K562 (cell line): ENCODE results near the gene MAP1A. TPM values are rescaled to one million over a fixed set of nuclear protein-coding genes. Genes with fewer than 3 reads are reported as not detected.

Source experiments
- ATF3 ChIP-seq, 2 experiments: fragments of 450-650 bp in 1 of 2; sonication (generic) in 1 of 2; formaldehyde crosslinking in 1 of 2; IDR thresholded peaks in 1 of 2; conservative IDR thresholded peaks in 1 of 2; 2 replicates each; pipeline versions ENCODE4 v1.6.1 to v1.8.1; 2016 to 2023; ENCODE audit warnings: mild to moderate bottlenecking in 2 of 2, moderate library complexity in 2 of 2, inconsistent platforms in 1 of 2, missing genetic modification reagents in 1 of 2
- DLX4 ChIP-seq: fragments of 250-450 bp; sonication (Bioruptor Pico); IDR thresholded peaks from 2 replicates; pipeline ENCODE4 v1.6.1; 2021; ENCODE audit warnings: mild to moderate bottlenecking
- FOXP1 ChIP-seq: sonication (generic); formaldehyde crosslinking; IDR thresholded peaks from 2 replicates; pipeline ENCODE4 v1.8.0; 2022; ENCODE audit warnings: mild to moderate bottlenecking, missing genetic modification reagents
- GATA2 ChIP-seq: sonication (generic); formaldehyde crosslinking; IDR thresholded peaks from 2 replicates; pipeline ENCODE4 v1.4.0; 2020; ENCODE audit warnings: mild to moderate bottlenecking, missing genetic modification reagents
- HDAC2 ChIP-seq: fragments of 450-650 bp; IDR thresholded peaks from 2 replicates; pipeline ENCODE4 v1.6.1; 2016; ENCODE audit warnings: mild to moderate bottlenecking
- HOXB6 ChIP-seq: fragments of 250-450 bp; sonication (Bioruptor Pico); IDR thresholded peaks from 2 replicates; pipeline ENCODE4 v1.5.1; 2022; ENCODE audit warnings: mild to moderate bottlenecking, borderline replicate concordance
- MLX ChIP-seq, 2 experiments: fragments of 450-650 bp in 1 of 2; sonication (generic) in 1 of 2; formaldehyde crosslinking; conservative IDR thresholded peaks; 2 replicates each; pipeline versions ENCODE4 v1.4.0 to v1.8.1; 2020 to 2022; ENCODE audit warnings: mild to moderate bottlenecking in 1 of 2, missing genetic modification reagents in 1 of 2
- NFE2 ChIP-seq: IDR thresholded peaks from 2 replicates; pipeline ENCODE4 v1.6.1; 2014; ENCODE audit warnings: antibody characterized with exemption, low read depth
- RCOR1 ChIP-seq, 2 experiments: IDR thresholded peaks; 2 replicates each; pipeline ENCODE4 v1.6.1; 2012; ENCODE audit warnings: low read depth in 2 of 2, low read length in 2 of 2, borderline replicate concordance in 1 of 2, improper control_type of control experiment in 1 of 2
- SREBF2 ChIP-seq: sonication (generic); formaldehyde crosslinking; IDR thresholded peaks from 2 replicates; pipeline ENCODE4 v1.4.0; 2020; ENCODE audit warnings: mild to moderate bottlenecking, missing genetic modification reagents
- TBP ChIP-seq: optimal IDR thresholded peaks from 2 replicates; pipeline ENCODE3; 2011; ENCODE audit warnings: low read depth, low read length, improper control_type of control experiment
- TSC22D4 ChIP-seq: fragments of 450-650 bp; IDR thresholded peaks from 2 replicates; pipeline ENCODE4 v1.6.1; 2016; ENCODE audit warnings: missing genetic modification characterization, missing biosample characterization, control low read depth
- TSHZ1 ChIP-seq: fragments of 250-450 bp; sonication (Bioruptor Pico); IDR thresholded peaks from 2 replicates; pipeline ENCODE4 v1.4.0; 2020; ENCODE audit warnings: mild to moderate bottlenecking, moderate library complexity
- ZNF511 ChIP-seq: sonication (generic); formaldehyde crosslinking; IDR thresholded peaks from 2 replicates; pipeline ENCODE4 v1.8.0; 2022; ENCODE audit warnings: mild to moderate bottlenecking, missing genetic modification reagents
- polyA plus RNA-seq, 8 experiments: library from polyadenylated mRNA; depleted of rRNA in 4 of 8; stranded (reverse) in 5 of 8; unstranded in 3 of 8; fragments of >200 nt; fragmentation: Nextera tagmentation in 2 of 8; fragmentation: Illumina TruSeq in 1 of 8; extraction: Ambion mirVana in 2 of 8; extraction: Trizol in 1 of 8; gene quantifications; 2 replicates each; pipeline versions ENCODE4 v1.2.1 to v1.2.3, GENCODE V29; 2011 to 2014; ENCODE audit warnings: inconsistent platforms in 1 of 8, missing spikeins in 1 of 8
- total RNA-seq, 7 experiments: library from RNA; depleted of rRNA in 6 of 7; stranded (reverse); fragments of >200 nt in 6 of 7; fragmentation: Illumina TruSeq in 2 of 7; extraction: Trizol in 2 of 7; gene quantifications; 2 replicates each; pipeline versions ENCODE4 v1.2.1 to v1.2.3, GENCODE V29; 2011 to 2021; ENCODE audit warnings: low replicate concordance in 1 of 7

The MAP1A gene
- total and polyA plus RNA-seq, 9 of the 15 experiments (the other 6 are each of a cell fraction or from before 2014, with no cell fraction given) = 2.0 to 20.3 (median 7.3) TPM

GRCh38 chr15:43511012-43511885 is 6.2 kb upstream of the MAP1A start (continued):
- TF ChIP-seq TSHZ1 (CRISPR knock-in tag) (no peak), HDAC2 (peak; percentile 41; the same call in 1 of the 2 replicates), RCOR1 (IDR thresholded peaks at IDR 0.05; ENCODE audit: borderline replicate concordance in 1 of 2, low read depth in 2 of 2, low read length in 2 of 2) (peak in 1 of 2 experiments; percentile 55; a peak in 2 of 4 replicates), TSC22D4 (tag) (no peak), GATA2 (CRISPR knock-in tag) (no peak), ATF3 (IDR thresholded peaks at IDR 0.05) (no peak), ATF3 (CRISPR knock-in tag; conservative IDR thresholded peaks at IDR 0.05) (0 out of 2 replicates have a peak, but pooled peaks have one; percentile 41), MLX (CRISPR knock-in tag; conservative IDR thresholded peaks at IDR 0.05) (no peak), HOXB6 (no peak), NFE2 (0 out of 2 replicates have a peak, but pooled peaks have one; percentile 9), ZNF511 (no peak), TBP (no peak), FOXP1 (CRISPR knock-in tag) (no peak), SREBF2 (CRISPR knock-in tag) (no peak), DLX4 (CRISPR knock-in tag) (no peak)
